ENCODE results near the gene GDF10. TPM values are rescaled to one million over a fixed set of nuclear protein-coding genes. Genes with fewer than 3 reads are reported as not detected.

GDF10 gene
- total and polyA plus RNA-seq, 2 of the 8 experiments (the other 6 are each of a cell fraction or from before 2014, with no cell fraction given) = 0.19 to 0.32 TPM

GRCh38 chr10:47276071-47276470 is 23.9 kb upstream of the GDF10 start (continued):
- TF ChIP-seq SRF (IDR thresholded peaks at IDR 0.05; ENCODE audit: low read depth, low read length) = no peak
- TF ChIP-seq POU5F1 (IDR thresholded peaks at IDR 0.05; ENCODE audit: low read depth, low read length) = no peak
- no peak for TF ChIP-seq SP1 (IDR thresholded peaks at IDR 0.05; ENCODE audit: low read depth, low read length)
- TF ChIP-seq CTBP2 (IDR thresholded peaks at IDR 0.05; ENCODE audit: borderline replicate concordance, insufficient read depth, insufficient read length, low read length) = no peak
- no peak for TF ChIP-seq SIRT6 (IDR thresholded peaks at IDR 0.05; ENCODE audit: low read length)
- no peak for TF ChIP-seq ZNF274 (IDR thresholded peaks at IDR 0.05; ENCODE audit: borderline replicate concordance, extremely low read depth, low read length)
- TF ChIP-seq SP2 (IDR thresholded peaks at IDR 0.05; ENCODE audit: low read length) = no peak
